ENCODE results near the gene SPON2. TPM values are rescaled to one million over a fixed set of nuclear protein-coding genes. Genes with fewer than 3 reads are reported as not detected.

Gene SPON2
- total RNA-seq, 1 experiment from 2014 or later: 1.8 TPM

GRCh38 chr4:1191621-1192020 lies 19.2 kb upstream of the SPON2 start:
- Histone ChIP-seq H3K36me3 (ENCODE audit: control insufficient read depth, insufficient read depth, low read length) (no peaks in the 10 kb centered on the region), H3K4me3 (ENCODE audit: low read depth in 2 of 2, low read length in 2 of 2) (no peak overlapping the region), H3K9me3 (ENCODE audit: control insufficient read depth, insufficient read depth, low read depth, low read length) (no peaks in the 10 kb centered on the region), H3K4me1 (ENCODE audit: control insufficient read depth, insufficient read depth, low read length) (peaks cover 18% of the 10 kb centered on the region), H3K27ac (ENCODE audit: low read length) (peak overlapping the region; percentile 63), H3K27me3 (ENCODE audit: control insufficient read depth, insufficient read depth, low read length) (no peaks in the 10 kb centered on the region)
- in situ Hi-C loops (cut with HindIII; ENCODE audit: low pct_unique_long_range_greater_than_20kb, low sequenced_read_pairs) (no loop called here), intact Hi-C loops (cut with micrococcal nuclease; ENCODE audit: unreplicated experiment) (no loop called here)
- ATAC-seq (peak; percentile 24), DNase-seq (ENCODE audit: low read depth, low spot score) (no peak)
- BruUV-seq (replicated peaks): no TSS peak
- no peak for TF ChIP-seq CTCF (IDR thresholded peaks at IDR 0.05)
- TF ChIP-seq POLR2AphosphoS5 (IDR thresholded peaks at IDR 0.05; ENCODE audit: low read depth, low read length): no peak
- TF ChIP-seq TCF7L2 (IDR thresholded peaks at IDR 0.05; ENCODE audit: low read depth, low read length): no peak
- TF ChIP-seq REST (IDR thresholded peaks at IDR 0.05; ENCODE audit: insufficient read depth in 1 of 2, low read depth in 2 of 2, low read length in 1 of 2): no peak
- TF ChIP-seq SIN3A (IDR thresholded peaks at IDR 0.05; ENCODE audit: borderline replicate concordance, insufficient read depth, low read depth, low read length): no peak
- ChIA-PET CTCF (interaction anchor here (0.6 kb wide), 1 partner anchor 264 kb away, joined by 4 read pairs; no protein-coding TSS in a partner anchor), POLR2A (no interaction called here)

- no peak overlapping the region for H3K27ac ChIP-seq (ENCODE audit: low read length)
- peaks cover 3% of the 10 kb centered on the region; the same call in 1 of the 2 replicates for H3K9me3 ChIP-seq (ENCODE audit: control insufficient read depth, insufficient read depth, low read depth, low read length)
- in situ Hi-C loops (cut with HindIII; ENCODE audit: low pct_unique_long_range_greater_than_20kb, low sequenced_read_pairs) (no loop called here), intact Hi-C loops (cut with micrococcal nuclease; ENCODE audit: unreplicated experiment) (no loop called here)
- no peaks in the 10 kb centered on the region for H3K27me3 ChIP-seq (ENCODE audit: control insufficient read depth, insufficient read depth, low read length)
- H3K4me1 ChIP-seq (ENCODE audit: control insufficient read depth, insufficient read depth, low read length): peaks cover 7% of the 10 kb centered on the region
- ChIA-PET CTCF (no interaction called here), POLR2A (no interaction called here)
- no peak for ATAC-seq
- TF ChIP-seq CTCF (IDR thresholded peaks at IDR 0.05): no peak
- TF ChIP-seq POLR2AphosphoS5 (IDR thresholded peaks at IDR 0.05; ENCODE audit: low read depth, low read length): no peak
- no peak for TF ChIP-seq SIN3A (IDR thresholded peaks at IDR 0.05; ENCODE audit: borderline replicate concordance, insufficient read depth, low read depth, low read length)
- no peak for TF ChIP-seq TCF7L2 (IDR thresholded peaks at IDR 0.05; ENCODE audit: low read depth, low read length)
- TF ChIP-seq REST (IDR thresholded peaks at IDR 0.05; ENCODE audit: insufficient read depth in 1 of 2, low read depth in 2 of 2, low read length in 1 of 2): no peak
- BruUV-seq (replicated peaks): no TSS peak
- H3K4me3 ChIP-seq (ENCODE audit: low read depth in 2 of 2, low read length in 2 of 2): no peak overlapping the region
- no peaks in the 10 kb centered on the region for H3K36me3 ChIP-seq (ENCODE audit: control insufficient read depth, insufficient read depth, low read length)
- DNase-seq (ENCODE audit: low read depth, low spot score): no peak
Observed at GRCh38 chr4:1187182-1187581, 14.8 kb upstream of the SPON2 start.

Measured in Panc1 (cell line).